Activated CD4-positive, alpha-beta T cell treated with anti-CD3 and anti-CD28 coated beads, Interleukin-2, amount 50 U/mL, for 24 hours (primary cell): ENCODE data around the gene RRP1.
"Not testable (repeated sequence)": the region's sequence is repeated elsewhere in the genome, so short reads cannot be mapped to it uniquely, and the experiment has no call there.

Source experiments
- DNase-seq, 2 donors: peaks; one replicate each; pipeline ENCODE4 v3.0.0-alpha.2; 2020; ENCODE audit warnings: low read depth in 1 of 2, low spot score in 1 of 2

The RRP1 gene

GRCh38 chr21:43816611-43817071, 27.3 kb downstream of the RRP1 start:
- DNase-seq = no peak

- DNase-seq = no peak
These were observed 28.0 kb downstream of the RRP1 start for GRCh38 chr21:43817157-43818086.

GRCh38 chr21:43818685-43819084, 29.3 kb downstream of the RRP1 start:
- DNase-seq = no peak

GRCh38 chr21:43819511-43820405, 30.4 kb downstream of the RRP1 start:
- no peak for DNase-seq

- no peak for DNase-seq
These were observed 31.1 kb downstream of the RRP1 start for GRCh38 chr21:43820466-43820865.

GRCh38 chr21:43822166-43822565, 32.8 kb downstream of the RRP1 start:
- not testable (repeated sequence) for DNase-seq

- not testable (repeated sequence) for DNase-seq
These were observed 33.4 kb downstream of the RRP1 start for GRCh38 chr21:43822741-43823140.

GRCh38 chr21:43824333-43825241, 35.2 kb downstream of the RRP1 start:
- no peak for DNase-seq

GRCh38 chr21:43825242-43825935, 36.0 kb downstream of the RRP1 start:
- no peak for DNase-seq

GRCh38 chr21:43825936-43826622, 36.7 kb downstream of the RRP1 start:
- DNase-seq = no peak

- DNase-seq = no peak
These were observed 37.2 kb downstream of the RRP1 start for GRCh38 chr21:43826623-43826974.

GRCh38 chr21:43827015-43827611, 37.7 kb downstream of the RRP1 start:
- no peak for DNase-seq

GRCh38 chr21:43829161-43829560, 39.8 kb downstream of the RRP1 start:
- DNase-seq = no peak

- DNase-seq = no peak
These were observed 40.3 kb downstream of the RRP1 start for GRCh38 chr21:43829575-43830119.

- DNase-seq = no peak
These were observed 42.8 kb downstream of the RRP1 start for GRCh38 chr21:43832158-43832550.

- DNase-seq = no peak
These were observed 43.3 kb downstream of the RRP1 start for GRCh38 chr21:43832648-43833047.

GRCh38 chr21:43834146-43834905, 44.9 kb downstream of the RRP1 start:
- DNase-seq = no peak

- DNase-seq = no peak
These were observed 45.7 kb downstream of the RRP1 start for GRCh38 chr21:43835050-43835449.
